ENCODE results near the gene TGFBR3. TPM values are rescaled to one million over a fixed set of nuclear protein-coding genes. Genes with fewer than 3 reads are reported as not detected.

TGFBR3 gene
- total RNA-seq, 1 experiment from 2014 or later, result 2.4 TPM

DNA sequence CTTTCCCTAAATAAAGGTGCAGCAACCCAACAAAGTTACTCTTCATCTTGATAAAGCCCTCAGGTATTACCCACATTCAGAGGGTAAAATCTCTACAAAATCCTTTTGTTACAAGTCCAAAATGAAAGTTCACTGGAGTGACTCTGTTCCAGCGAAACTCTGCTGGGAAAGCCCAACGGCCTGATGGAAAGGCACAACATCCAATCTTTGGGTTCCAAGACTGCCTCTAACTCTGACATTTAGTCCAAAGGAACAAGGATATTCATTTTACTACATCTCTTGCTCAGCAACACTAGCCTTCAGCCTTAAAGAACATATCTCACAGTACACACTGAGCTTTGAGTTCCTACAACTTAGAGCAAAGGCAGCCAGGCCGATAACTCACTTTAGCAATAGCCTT is 42.1 kb downstream of the TGFBR3 start:
- no peak overlapping the region for H3K4ac ChIP-seq (ENCODE audit: low read depth, low read length)
- no peak overlapping the region for H2BK15ac ChIP-seq (ENCODE audit: low read depth, low read length)
- H3K18ac ChIP-seq (ENCODE audit: insufficient read length, low read depth, low read length), result no peak overlapping the region
- H2BK120ac ChIP-seq (ENCODE audit: low read depth, low read length, poor library complexity, severe bottlenecking), result no peak overlapping the region
- no peaks in the 10 kb centered on the region for H3K27me3 Mint-ChIP-seq (ENCODE audit: low read depth)
- no peak overlapping the region for H2BK20ac ChIP-seq (ENCODE audit: low read depth, low read length, poor library complexity, severe bottlenecking)
- no peak for DNase-seq
- no CpG with 5 or more reads among the region's 3 CpGs for WGBS (ENCODE audit: extremely low coverage, insufficient read length, low lambda C conversion rate)
- no peak overlapping the region for H3T11ph ChIP-seq (ENCODE audit: low read length)
- H3K56ac ChIP-seq (ENCODE audit: insufficient read length, low read depth, low read length), result peak overlapping the region; percentile 62
- TF ChIP-seq, protein P1, sequence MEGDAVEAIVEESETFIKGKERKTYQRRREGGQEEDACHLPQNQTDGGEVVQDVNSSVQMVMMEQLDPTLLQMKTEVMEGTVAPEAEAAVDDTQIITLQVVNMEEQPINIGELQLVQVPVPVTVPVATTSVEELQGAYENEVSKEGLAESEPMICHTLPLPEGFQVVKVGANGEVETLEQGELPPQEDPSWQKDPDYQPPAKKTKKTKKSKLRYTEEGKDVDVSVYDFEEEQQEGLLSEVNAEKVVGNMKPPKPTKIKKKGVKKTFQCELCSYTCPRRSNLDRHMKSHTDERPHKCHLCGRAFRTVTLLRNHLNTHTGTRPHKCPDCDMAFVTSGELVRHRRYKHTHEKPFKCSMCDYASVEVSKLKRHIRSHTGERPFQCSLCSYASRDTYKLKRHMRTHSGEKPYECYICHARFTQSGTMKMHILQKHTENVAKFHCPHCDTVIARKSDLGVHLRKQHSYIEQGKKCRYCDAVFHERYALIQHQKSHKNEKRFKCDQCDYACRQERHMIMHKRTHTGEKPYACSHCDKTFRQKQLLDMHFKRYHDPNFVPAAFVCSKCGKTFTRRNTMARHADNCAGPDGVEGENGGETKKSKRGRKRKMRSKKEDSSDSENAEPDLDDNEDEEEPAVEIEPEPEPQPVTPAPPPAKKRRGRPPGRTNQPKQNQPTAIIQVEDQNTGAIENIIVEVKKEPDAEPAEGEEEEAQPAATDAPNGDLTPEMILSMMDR (conservative IDR thresholded peaks at IDR 0.05), result no peak
- H3K23ac ChIP-seq (ENCODE audit: insufficient read length, low read depth, low read length), result no peak overlapping the region
- H3K4me2 ChIP-seq (ENCODE audit: insufficient read depth, insufficient read length, low read length), result no peak overlapping the region
- no peaks in the 10 kb centered on the region for H3K23me2 ChIP-seq (ENCODE audit: insufficient read length, low read depth, low read length, poor library complexity, severe bottlenecking)
- no peak overlapping the region for H4K5ac ChIP-seq (ENCODE audit: insufficient read length, low read depth, low read length)
- no peaks in the 10 kb centered on the region for H3K4me1 ChIP-seq (ENCODE audit: insufficient read depth, low read length)
- no peak overlapping the region for H2BK5ac ChIP-seq (ENCODE audit: insufficient read length, low read length)
- H2AK5ac ChIP-seq (ENCODE audit: insufficient read length, low read length), result no peak overlapping the region
- no peak overlapping the region for H2BK12ac ChIP-seq (ENCODE audit: insufficient read length, low read depth, low read length)
- no peaks in the 10 kb centered on the region for H3K36me3 Mint-ChIP-seq (ENCODE audit: insufficient read depth in 1 of 3, low read depth in 3 of 3)
- H3K79me2 ChIP-seq (ENCODE audit: insufficient read depth, low read length), result no peaks in the 10 kb centered on the region
- no peak overlapping the region for H4K91ac ChIP-seq (ENCODE audit: insufficient read length, low read depth, low read length)
- peaks cover 6% of the 10 kb centered on the region in 2 experiments for H3K4me1 Mint-ChIP-seq
- H3K4me3 Mint-ChIP-seq, result no peak overlapping the region
- H3K9me3 Mint-ChIP-seq, result no peaks in the 10 kb centered on the region
- no peak overlapping the region for H3K14ac ChIP-seq (ENCODE audit: insufficient read depth, low read length)
- no peak overlapping the region for H2AFZ ChIP-seq (ENCODE audit: low read length)
- H4K8ac ChIP-seq (replicated peaks; ENCODE audit: insufficient read length, low read depth, low read length), result peak overlapping the region; percentile 67
- H3K9me3 ChIP-seq (ENCODE audit: control insufficient read depth, low read depth, low read length), result no peaks in the 10 kb centered on the region
- H4K20me1 ChIP-seq (ENCODE audit: control insufficient read depth, insufficient read depth, insufficient read length), result no peaks in the 10 kb centered on the region
- no peaks in the 10 kb centered on the region for H3K27me3 ChIP-seq (ENCODE audit: insufficient read depth, low read length)
- no peaks in the 10 kb centered on the region for H3K79me1 ChIP-seq (ENCODE audit: insufficient read depth, low read depth, low read length, poor library complexity, severe bottlenecking)
- H3K27ac Mint-ChIP-seq, result no peak overlapping the region; a peak in 1 of 7 replicates
- H3K27ac ChIP-seq (ENCODE audit: insufficient read length, low read depth, low read length), result no peak overlapping the region
- H3K9ac ChIP-seq (ENCODE audit: extremely low read depth, insufficient read length, low read length), result no peak overlapping the region
